PC-9 (cell line): ENCODE results near the gene DAPK1. TPM values are rescaled to one million over a fixed set of nuclear protein-coding genes. Genes with fewer than 3 reads are reported as not detected.

Experiments used
- BruUV-seq: library from RNA; stranded (reverse); fragments of 400-500 nt; replicated peaks from 2 replicates; lab custom pipeline; 2021; lab: Mats Ljungman, UMichigan
- CTCF ChIA-PET: fragments of 300-600 bp; sonication (Branson Sonifier 250); formaldehyde crosslinking; loops from one replicate; lab custom pipeline; 2022; ENCODE audit warnings: antibody characterized with exemption; lab: Charles Lee
- POLR2A ChIA-PET: fragments of 300-600 bp; sonication (Branson Sonifier 250); formaldehyde crosslinking; loops from one replicate; lab custom pipeline; 2022; ENCODE audit warnings: antibody characterized with exemption; ENCODE audit not compliant: unreplicated experiment; lab: Charles Lee
- DNase-seq, 2 experiments: peaks; one replicate each; pipeline versions ENCODE4 v3.0.0 to v3.0.0-alpha.2; 2015 to 2022; ENCODE audit warnings: mixed read lengths in 1 of 2
- H2AFZ ChIP-seq: fragments of 200-600 bp; sonication (generic); 2 replicates; pipeline ENCODE4 v1.8.1; 2017; ENCODE audit warnings: antibody characterized with exemption
- H3F3A ChIP-seq: fragments of 200-600 bp; sonication (generic); 2 replicates; pipeline ENCODE4 v1.8.1; 2017; ENCODE audit warnings: antibody characterized with exemption, mild to moderate bottlenecking, low read depth; ENCODE audit not compliant: insufficient read depth
- H3K27ac ChIP-seq: fragments of 200-600 bp; sonication (generic); 2 replicates; pipeline ENCODE4 v1.6.1; 2016; ENCODE audit warnings: mixed run types
- H3K27me3 ChIP-seq: fragments of 200-600 bp; sonication (generic); 2 replicates; pipeline ENCODE4 v1.6.1; 2016; ENCODE audit warnings: low read depth, mixed run types; ENCODE audit not compliant: insufficient read depth
- H3K36me3 ChIP-seq: fragments of 200-600 bp; sonication (generic); 2 replicates; pipeline ENCODE4 v1.6.1; 2016; ENCODE audit warnings: low read depth, mixed run types
- H3K4me1 ChIP-seq: fragments of 200-600 bp; sonication (generic); replicated peaks from 2 replicates; pipeline ENCODE4 v1.6.1; 2016; ENCODE audit warnings: mixed run types; ENCODE audit not compliant: insufficient read depth
- H3K4me2 ChIP-seq: fragments of 200-600 bp; sonication (generic); 2 replicates; pipeline ENCODE4 v1.6.1; 2017; ENCODE audit warnings: mixed run types
- H3K4me3 ChIP-seq: fragments of 200-600 bp; sonication (generic); 2 replicates; pipeline ENCODE4 v1.6.1; 2016; ENCODE audit warnings: mixed run types
- H3K79me2 ChIP-seq: fragments of 200-600 bp; sonication (generic); 2 replicates; pipeline ENCODE4 v1.6.1; 2017; ENCODE audit warnings: low read depth, mixed run types
- H3K9me2 ChIP-seq: fragments of 200-600 bp; sonication (generic); 2 replicates; pipeline ENCODE4 v1.8.1; 2017; ENCODE audit warnings: mild to moderate bottlenecking; ENCODE audit not compliant: insufficient read depth
- H3K9me3 ChIP-seq: fragments of 200-600 bp; sonication (generic); 2 replicates; pipeline ENCODE4 v1.8.1; 2016; ENCODE audit warnings: low read depth; ENCODE audit not compliant: insufficient read depth
- H4K20me1 ChIP-seq: fragments of 200-600 bp; sonication (generic); 2 replicates; pipeline ENCODE4 v1.8.1; 2017; ENCODE audit not compliant: insufficient read depth
- EZH2 ChIP-seq: fragments of 200-600 bp; sonication (generic); IDR thresholded peaks from 2 replicates; pipeline ENCODE4 v1.8.0; 2017; ENCODE audit warnings: antibody characterized with exemption, low read depth
- intact Hi-C: fragments of 100-400 bp; cut with micrococcal nuclease; formaldehyde crosslinking; loops from one replicate; pipeline ENCODE4 v1.10.0; 2022; ENCODE audit not compliant: unreplicated experiment
- total RNA-seq: library from RNA; stranded (reverse); gene quantifications from 2 replicates; pipeline ENCODE4 v1.2.3, GENCODE V29; 2021
- TF ChIP-seq, protein P1 (sequence below): fragments of 200-600 bp; sonication (generic); conservative IDR thresholded peaks from 2 replicates; pipeline ENCODE4 v1.6.1; 2017; ENCODE audit warnings: mixed run types, antibody characterized with exemption, mild to moderate bottlenecking, moderate library complexity

DAPK1 gene
- total RNA-seq, 1 experiment from 2014 or later: 100 TPM

DNA sequence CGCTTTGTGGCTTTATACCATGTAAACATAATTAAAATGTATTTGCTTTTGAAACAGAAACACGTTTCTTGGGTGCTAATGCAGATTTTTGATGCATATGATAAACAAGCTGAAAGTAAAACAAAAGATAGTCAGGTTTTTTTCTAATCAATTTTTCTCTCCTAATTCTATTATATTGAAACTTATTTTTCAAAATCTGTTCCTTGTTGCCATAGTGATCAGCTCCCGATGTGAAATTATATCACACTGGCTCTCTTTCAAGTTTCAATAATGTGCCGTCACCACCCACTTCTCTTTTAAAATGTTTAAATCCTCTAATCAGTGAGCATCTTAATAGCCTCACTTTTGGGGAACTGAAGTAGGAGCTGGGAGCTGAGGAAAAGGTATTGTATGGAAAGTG, 36.4 kb upstream of the DAPK1 start:
- H3K4me2 ChIP-seq: no peak overlapping the region
- H3F3A ChIP-seq: peaks cover 7% of the 10 kb centered on the region
- H3K9me3 ChIP-seq: no peaks in the 10 kb centered on the region
- no peaks in the 10 kb centered on the region for H3K36me3 ChIP-seq
- ChIA-PET POLR2A (no interaction called here), CTCF (no interaction called here)
- H3K27ac ChIP-seq: no peak overlapping the region
- peaks cover 19% of the 10 kb centered on the region for H3K4me1 ChIP-seq
- no peaks in the 10 kb centered on the region for H4K20me1 ChIP-seq
- BruUV-seq: no TSS peak
- no peaks in the 10 kb centered on the region for H3K27me3 ChIP-seq
- H2AFZ ChIP-seq: no peak overlapping the region
- TF ChIP-seq, protein P1, sequence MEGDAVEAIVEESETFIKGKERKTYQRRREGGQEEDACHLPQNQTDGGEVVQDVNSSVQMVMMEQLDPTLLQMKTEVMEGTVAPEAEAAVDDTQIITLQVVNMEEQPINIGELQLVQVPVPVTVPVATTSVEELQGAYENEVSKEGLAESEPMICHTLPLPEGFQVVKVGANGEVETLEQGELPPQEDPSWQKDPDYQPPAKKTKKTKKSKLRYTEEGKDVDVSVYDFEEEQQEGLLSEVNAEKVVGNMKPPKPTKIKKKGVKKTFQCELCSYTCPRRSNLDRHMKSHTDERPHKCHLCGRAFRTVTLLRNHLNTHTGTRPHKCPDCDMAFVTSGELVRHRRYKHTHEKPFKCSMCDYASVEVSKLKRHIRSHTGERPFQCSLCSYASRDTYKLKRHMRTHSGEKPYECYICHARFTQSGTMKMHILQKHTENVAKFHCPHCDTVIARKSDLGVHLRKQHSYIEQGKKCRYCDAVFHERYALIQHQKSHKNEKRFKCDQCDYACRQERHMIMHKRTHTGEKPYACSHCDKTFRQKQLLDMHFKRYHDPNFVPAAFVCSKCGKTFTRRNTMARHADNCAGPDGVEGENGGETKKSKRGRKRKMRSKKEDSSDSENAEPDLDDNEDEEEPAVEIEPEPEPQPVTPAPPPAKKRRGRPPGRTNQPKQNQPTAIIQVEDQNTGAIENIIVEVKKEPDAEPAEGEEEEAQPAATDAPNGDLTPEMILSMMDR: no peak
- TF ChIP-seq EZH2: no peak
- no peak for DNase-seq
- H3K9me2 ChIP-seq: no peaks in the 10 kb centered on the region
- H3K79me2 ChIP-seq: no peaks in the 10 kb centered on the region
- intact Hi-C loops: no loop called here
- H3K4me3 ChIP-seq: no peak overlapping the region

DNA sequence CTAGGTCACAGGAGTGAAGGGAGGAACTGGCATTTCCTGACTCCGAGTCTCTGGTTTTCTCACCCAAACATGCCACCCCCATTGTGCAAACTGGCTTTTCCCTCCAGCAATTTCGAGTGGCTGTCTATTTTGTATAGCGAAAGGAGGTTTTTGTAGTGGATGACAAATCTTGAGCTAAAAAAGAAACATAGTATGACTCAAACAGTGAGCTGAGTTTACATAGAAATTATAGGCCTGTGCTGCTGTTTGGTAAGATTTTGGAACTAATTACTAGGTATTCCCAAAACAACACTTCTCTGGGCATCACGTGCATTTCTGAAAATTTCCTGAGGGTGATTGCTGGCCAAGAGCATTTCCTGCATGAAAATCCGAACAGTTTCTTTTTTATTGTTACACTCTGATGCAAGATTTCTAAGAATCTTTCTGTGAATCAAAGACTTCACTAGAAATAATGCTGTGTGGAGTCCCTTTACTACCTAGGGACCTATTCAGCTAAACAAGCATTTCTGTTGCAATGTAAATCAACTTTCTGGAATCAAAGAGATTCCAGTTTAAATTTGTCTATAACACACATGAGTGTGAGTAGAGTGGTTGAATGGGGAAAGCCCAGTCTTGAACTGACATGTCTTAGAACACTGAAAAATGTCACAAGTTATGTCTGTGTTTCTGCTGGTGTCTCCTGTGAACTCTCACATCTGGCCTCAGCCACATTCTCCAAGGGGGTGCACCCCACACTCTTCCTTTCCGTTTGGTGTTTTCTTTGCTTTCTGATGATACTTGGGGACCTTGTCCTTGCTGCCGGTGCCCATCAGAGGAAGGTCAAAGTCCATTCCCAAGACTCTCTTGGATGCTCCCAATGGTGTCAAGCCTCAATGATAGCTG, 33.3 kb upstream of the DAPK1 start:
- H2AFZ ChIP-seq: no peak overlapping the region
- H3K79me2 ChIP-seq: no peaks in the 10 kb centered on the region
- no peaks in the 10 kb centered on the region for H3K36me3 ChIP-seq
- peak overlapping the region; percentile 33 for H3K27ac ChIP-seq
- H3K4me2 ChIP-seq: peak overlapping the region; percentile 32
- H3K27me3 ChIP-seq: no peaks in the 10 kb centered on the region
- peaks cover 19% of the 10 kb centered on the region for H3K4me1 ChIP-seq
- intact Hi-C loops: no loop called here
- no TSS peak for BruUV-seq
- TF ChIP-seq, protein P1: no peak
- TF ChIP-seq EZH2: no peak
- H3K9me3 ChIP-seq: no peaks in the 10 kb centered on the region
- no peak overlapping the region for H3K4me3 ChIP-seq
- ChIA-PET POLR2A (interaction anchor here (0.6 kb wide), 1 partner anchor 67 kb away, joined by 4 read pairs; no protein-coding TSS in a partner anchor), CTCF (no interaction called here)
- no peaks in the 10 kb centered on the region for H4K20me1 ChIP-seq
- H3K9me2 ChIP-seq: no peaks in the 10 kb centered on the region
- H3F3A ChIP-seq: peaks cover 7% of the 10 kb centered on the region
- DNase-seq: peak in 1 of 2 experiments; percentile 52

DNA sequence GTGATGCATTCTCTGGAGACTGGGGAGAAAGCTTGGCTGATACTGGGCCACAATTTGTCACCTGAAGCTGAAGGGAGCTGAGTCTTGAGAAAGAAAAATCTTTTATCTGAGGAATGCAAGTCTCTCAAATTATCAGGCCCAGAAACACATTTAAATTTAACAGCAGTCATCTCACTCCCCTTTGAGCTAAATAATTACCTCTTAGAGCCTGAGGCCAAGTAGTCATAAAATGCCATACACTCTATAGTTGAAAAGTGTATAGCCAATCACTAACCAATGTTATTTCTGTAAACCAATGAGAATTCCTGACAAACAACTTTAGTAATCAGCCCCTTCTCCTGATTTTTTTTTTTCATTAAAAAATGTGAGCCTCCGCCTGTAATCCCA, 32.7 kb upstream of the DAPK1 start:
- no TSS peak for BruUV-seq
- Histone ChIP-seq H3K27ac (peak overlapping the region; percentile 33), H3K9me2 (no peaks in the 10 kb centered on the region), H3K4me2 (peak overlapping the region; percentile 32; the same call in 1 of the 2 replicates), H3F3A (peaks cover 7% of the 10 kb centered on the region), H3K79me2 (no peaks in the 10 kb centered on the region), H3K36me3 (no peaks in the 10 kb centered on the region), H3K4me1 (peaks cover 19% of the 10 kb centered on the region), H3K27me3 (no peaks in the 10 kb centered on the region), H2AFZ (no peak overlapping the region), H4K20me1 (no peaks in the 10 kb centered on the region), H3K9me3 (no peaks in the 10 kb centered on the region), H3K4me3 (no peak overlapping the region)
- intact Hi-C loops: no loop called here
- ChIA-PET POLR2A (no interaction called here), CTCF (no interaction called here)
- no peak for DNase-seq
- TF ChIP-seq, protein P1: no peak
- TF ChIP-seq EZH2: no peak
